Activated naive CD4-positive, alpha-beta T cell treated with anti-CD3 and anti-CD28 coated beads, Interleukin-2, amount 10 ng/mL, durations not matched to agents 7 days and 5 days (primary cell): Measurements from ENCODE around the gene C1R.
"Not testable (repeated sequence)": the region's sequence is repeated elsewhere in the genome, so short reads cannot be mapped to it uniquely, and the experiment has no call there.

ENCODE experiments used
- CTCF ChIA-PET: fragments of 350-600 bp; sonication (Branson Sonifier 250); formaldehyde crosslinking; loops from one replicate; lab custom pipeline; 2021; ENCODE audit warnings: antibody characterized with exemption; lab: Charles Lee
- DNase-seq: peaks from one replicate; pipeline ENCODE4 v3.0.0-alpha.2; 2020
- H3K27ac Mint-ChIP-seq: one replicate; pipeline ENCODE4 v1.8.0; 2021; ENCODE audit warnings: mild to moderate bottlenecking, moderate library complexity, mixed read lengths
- H3K27me3 Mint-ChIP-seq: one replicate; pipeline ENCODE4 v1.8.0; 2021; ENCODE audit warnings: mild to moderate bottlenecking, mixed read lengths
- H3K36me3 Mint-ChIP-seq: one replicate; pipeline ENCODE4 v1.8.0; 2021; ENCODE audit warnings: mixed read lengths
- H3K4me1 Mint-ChIP-seq: one replicate; pipeline ENCODE4 v1.8.0; 2021; ENCODE audit warnings: mixed read lengths
- H3K4me3 Mint-ChIP-seq: one replicate; pipeline ENCODE4 v1.8.0; 2021; ENCODE audit warnings: mild to moderate bottlenecking, moderate library complexity, mixed read lengths
- H3K9me3 Mint-ChIP-seq: one replicate; pipeline ENCODE4 v1.8.0; 2021; ENCODE audit warnings: mixed read lengths

The C1R gene

DNA sequence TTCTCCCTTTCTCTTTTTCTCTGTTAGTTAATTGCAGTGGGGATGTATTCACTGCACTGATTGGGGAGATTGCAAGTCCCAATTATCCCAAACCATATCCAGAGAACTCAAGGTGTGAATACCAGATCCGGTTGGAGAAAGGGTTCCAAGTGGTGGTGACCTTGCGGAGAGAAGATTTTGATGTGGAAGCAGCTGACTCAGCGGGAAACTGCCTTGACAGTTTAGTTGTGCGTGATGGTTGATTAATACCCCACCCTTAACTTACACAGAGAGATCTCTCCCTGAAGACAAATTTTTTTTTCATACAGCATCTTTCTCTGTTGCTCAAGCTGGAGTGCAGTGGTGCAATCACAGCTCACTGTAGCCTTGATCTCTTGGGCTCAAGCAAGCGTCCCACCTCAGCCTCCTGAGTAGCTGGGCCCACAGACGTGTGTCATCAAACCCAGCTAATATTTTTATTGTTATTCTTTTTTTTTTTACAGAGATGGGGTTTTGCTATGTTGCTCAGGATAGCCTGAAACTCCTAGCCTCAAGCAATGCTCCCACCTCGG lies 27.1 kb downstream of the C1R start:
- Mint-ChIP-seq H3K36me3 (no peaks in the 10 kb centered on the region), H3K9me3 (no peaks in the 10 kb centered on the region), H3K4me1 (no peaks in the 10 kb centered on the region), H3K4me3 (no peak overlapping the region), H3K27me3 (peaks cover 46% of the 10 kb centered on the region), H3K27ac (no peak overlapping the region)
- no peak for DNase-seq
- CTCF ChIA-PET = interaction anchor here (1.5 kb wide), 1 partner anchor 18 kb away, joined by 3 read pairs; no protein-coding TSS in a partner anchor

- DNase-seq = no peak
- H3K4me3 Mint-ChIP-seq = no peak overlapping the region
- no peak overlapping the region for H3K27ac Mint-ChIP-seq
- no peaks in the 10 kb centered on the region for H3K4me1 Mint-ChIP-seq
- no peaks in the 10 kb centered on the region for H3K36me3 Mint-ChIP-seq
- CTCF ChIA-PET = no interaction called here
- peaks cover 43% of the 10 kb centered on the region for H3K27me3 Mint-ChIP-seq
- no peaks in the 10 kb centered on the region for H3K9me3 Mint-ChIP-seq
Observed at GRCh38 chr12:7064516-7064915, 27.7 kb downstream of the C1R start.

- Mint-ChIP-seq H3K4me3 (no peak overlapping the region), H3K4me1 (no peaks in the 10 kb centered on the region), H3K27me3 (peaks cover 40% of the 10 kb centered on the region), H3K36me3 (no peaks in the 10 kb centered on the region), H3K27ac (no peak overlapping the region), H3K9me3 (no peaks in the 10 kb centered on the region)
- CTCF ChIA-PET = no interaction called here
- no peak for DNase-seq
Observed at GRCh38 chr12:7061596-7061995, 30.6 kb downstream of the C1R start.

DNA sequence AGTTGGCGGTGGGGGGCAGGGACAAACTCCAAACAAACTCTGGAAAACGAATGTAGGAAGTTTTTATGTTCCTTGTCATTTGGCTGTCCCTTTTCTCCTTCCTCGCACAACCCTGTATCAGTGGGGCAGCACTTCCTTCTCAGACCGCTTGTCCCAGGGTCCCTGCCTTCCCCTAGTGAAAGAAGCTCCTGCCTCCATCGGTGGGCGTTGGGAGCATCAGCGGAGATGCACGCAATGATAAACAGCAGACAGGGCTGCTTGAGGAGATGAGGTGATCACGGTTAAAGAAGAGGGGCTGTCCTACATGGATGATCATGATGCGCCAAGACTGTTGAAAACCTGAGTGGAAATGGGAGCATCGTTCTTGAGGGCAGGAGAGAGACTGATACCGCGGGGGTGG lies 31.1 kb downstream of the C1R start:
- Mint-ChIP-seq H3K9me3 (no peaks in the 10 kb centered on the region), H3K36me3 (no peaks in the 10 kb centered on the region), H3K27me3 (peaks cover 36% of the 10 kb centered on the region), H3K4me1 (no peaks in the 10 kb centered on the region), H3K27ac (no peak overlapping the region), H3K4me3 (no peak overlapping the region)
- CTCF ChIA-PET = no interaction called here
- DNase-seq = no peak

DNA sequence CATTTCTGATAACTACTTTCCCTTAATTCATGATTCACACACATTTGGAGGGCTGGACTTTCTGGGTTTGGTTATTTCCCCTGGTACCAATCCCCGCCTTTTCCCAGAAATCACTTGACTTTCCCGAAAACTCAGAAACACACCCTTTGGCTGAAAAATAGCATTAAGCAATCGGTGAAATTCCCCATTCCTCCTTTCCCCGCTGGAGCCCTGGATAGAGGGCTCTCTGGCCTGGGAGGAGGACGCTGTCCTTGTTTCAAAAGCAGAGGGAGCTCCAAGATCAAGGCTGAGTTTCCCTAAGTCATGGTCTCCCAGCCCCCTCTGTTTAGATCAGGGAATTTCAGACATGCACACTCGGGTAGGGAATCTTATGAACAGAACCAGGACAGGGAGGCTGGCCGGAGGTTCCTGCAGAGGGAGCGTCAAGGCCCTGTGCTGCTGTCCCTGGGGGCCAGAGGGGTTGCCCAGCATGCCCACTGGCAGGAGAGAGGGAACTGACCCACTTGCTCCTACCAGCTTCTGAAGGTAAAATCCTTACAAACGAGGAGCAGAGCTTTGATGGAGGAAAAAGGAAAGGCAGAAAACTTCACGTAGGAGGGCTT lies 31.8 kb downstream of the C1R start, which contains the start of gene C1S:
TSS of gene C1S (plus strand) at position 366 of the 602 bp plus-strand sequence. CDS start 1,195 bp downstream, outside the sequence.
- no peaks in the 10 kb centered on the region for H3K36me3 Mint-ChIP-seq
- H3K9me3 Mint-ChIP-seq = no peaks in the 10 kb centered on the region
- H3K4me3 Mint-ChIP-seq = no peak within 1 kb of the TSS
- CTCF ChIA-PET = interaction anchor here (1.2 kb wide), 1 partner anchor 28 kb away, joined by 4 read pairs; no protein-coding TSS in a partner anchor
- H3K4me1 Mint-ChIP-seq = no peaks in the 10 kb centered on the region
- H3K27ac Mint-ChIP-seq = no peak within 1 kb of the TSS
- DNase-seq = no peak
- peaks cover 41% of the 10 kb centered on the region for H3K27me3 Mint-ChIP-seq

- no peak overlapping the region for H3K27ac Mint-ChIP-seq
- DNase-seq = no peak
- H3K27me3 Mint-ChIP-seq = peaks cover 48% of the 10 kb centered on the region
- no peaks in the 10 kb centered on the region for H3K9me3 Mint-ChIP-seq
- no peak overlapping the region for H3K4me3 Mint-ChIP-seq
- H3K4me1 Mint-ChIP-seq = no peaks in the 10 kb centered on the region
- CTCF ChIA-PET = interaction anchor here (0.7 to 1.2 kb wide), 3 partner anchors 27 to 136 kb away, joined by 3 to 4 read pairs (median 3); no protein-coding TSS in a partner anchor
- no peaks in the 10 kb centered on the region for H3K36me3 Mint-ChIP-seq
Observed at GRCh38 chr12:7059780-7060179, 32.5 kb downstream of the C1R start.

DNA sequence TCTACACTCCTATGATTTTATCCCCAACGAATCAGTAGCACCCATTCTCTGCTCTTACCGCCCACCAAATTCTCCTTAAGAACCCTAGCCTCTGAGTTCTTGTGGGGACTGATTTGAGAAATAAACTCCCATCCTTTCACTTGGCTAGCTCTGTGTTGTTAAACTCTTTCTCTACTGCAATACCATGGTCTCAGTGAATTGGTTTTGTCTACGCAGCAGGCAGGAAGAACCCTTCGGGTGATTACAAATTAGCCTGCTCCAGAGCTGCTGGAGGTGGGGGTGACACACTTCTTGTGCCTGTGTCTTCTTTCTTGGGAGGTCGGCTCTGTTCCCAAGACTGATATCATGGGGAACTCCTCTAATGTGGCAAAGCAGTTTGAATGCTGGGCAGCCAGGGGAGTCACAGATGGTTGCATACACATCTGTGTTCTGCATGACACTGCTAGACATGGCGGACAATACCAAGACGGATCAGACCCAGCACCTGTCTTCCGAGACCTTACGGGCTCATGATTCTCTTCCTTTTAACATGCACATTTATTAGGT lies 33.3 kb downstream of the C1R start:
- DNase-seq = no peak
- Mint-ChIP-seq H3K36me3 (no peaks in the 10 kb centered on the region), H3K4me1 (no peaks in the 10 kb centered on the region), H3K4me3 (no peak overlapping the region), H3K27ac (no peak overlapping the region), H3K9me3 (no peaks in the 10 kb centered on the region), H3K27me3 (peaks cover 55% of the 10 kb centered on the region)
- CTCF ChIA-PET = interaction anchor here (0.8 to 1.2 kb wide), 3 partner anchors 26 to 134 kb away, joined by 3 to 4 read pairs (median 3); no protein-coding TSS in a partner anchor

DNA sequence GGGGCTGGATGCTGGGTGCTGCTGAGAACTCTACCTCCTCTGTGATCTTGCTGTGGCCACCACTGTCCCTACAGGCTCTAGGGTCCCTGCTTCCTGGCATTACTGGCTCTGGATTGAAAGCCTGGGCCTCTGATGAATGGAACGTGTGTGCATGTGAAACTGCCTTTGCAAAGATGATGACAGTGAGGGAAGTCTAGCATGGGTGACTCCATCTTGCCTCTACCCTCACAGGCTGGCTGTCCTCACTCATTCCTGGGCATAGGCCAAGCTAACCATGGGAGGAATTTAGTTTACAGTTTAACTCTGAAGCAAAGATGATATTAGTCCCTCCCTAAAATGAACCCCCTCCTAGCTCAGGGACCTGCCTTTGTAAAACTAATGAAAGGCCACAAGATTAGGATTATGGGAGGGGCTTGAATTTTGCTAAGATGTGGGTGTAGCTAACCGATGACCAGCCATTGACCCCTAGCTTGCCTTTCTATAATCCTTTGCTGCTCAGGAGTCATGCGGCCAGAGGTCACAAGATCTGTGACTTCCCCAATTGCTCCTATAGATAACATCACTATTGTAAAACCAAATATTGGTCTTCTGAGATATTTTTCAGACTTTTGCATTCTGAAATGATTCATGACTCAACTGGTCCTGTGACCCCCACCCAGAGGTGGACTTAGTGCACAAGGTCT lies 33.9 kb downstream of the C1R start:
- peaks cover 55% of the 10 kb centered on the region for H3K27me3 Mint-ChIP-seq
- no peak overlapping the region for H3K27ac Mint-ChIP-seq
- no peak for DNase-seq
- CTCF ChIA-PET = interaction anchor here (0.8 kb wide), 1 partner anchor 41 kb away, joined by 3 read pairs; no protein-coding TSS in a partner anchor
- no peak overlapping the region for H3K4me3 Mint-ChIP-seq
- no peaks in the 10 kb centered on the region for H3K36me3 Mint-ChIP-seq
- no peaks in the 10 kb centered on the region for H3K4me1 Mint-ChIP-seq
- H3K9me3 Mint-ChIP-seq = no peaks in the 10 kb centered on the region

- CTCF ChIA-PET = interaction anchor here (1.0 to 1.2 kb wide), 3 partner anchors 23 to 111 kb away, joined by 3 to 4 read pairs (median 3); no protein-coding TSS in a partner anchor
- not testable (repeated sequence) for H3K36me3 Mint-ChIP-seq, H3K4me3 Mint-ChIP-seq, DNase-seq, H3K27ac Mint-ChIP-seq, H3K4me1 Mint-ChIP-seq, H3K9me3 Mint-ChIP-seq
- peaks cover 55% of the 10 kb centered on the region for H3K27me3 Mint-ChIP-seq
Observed at GRCh38 chr12:7055736-7056135, 36.5 kb downstream of the C1R start.

DNA sequence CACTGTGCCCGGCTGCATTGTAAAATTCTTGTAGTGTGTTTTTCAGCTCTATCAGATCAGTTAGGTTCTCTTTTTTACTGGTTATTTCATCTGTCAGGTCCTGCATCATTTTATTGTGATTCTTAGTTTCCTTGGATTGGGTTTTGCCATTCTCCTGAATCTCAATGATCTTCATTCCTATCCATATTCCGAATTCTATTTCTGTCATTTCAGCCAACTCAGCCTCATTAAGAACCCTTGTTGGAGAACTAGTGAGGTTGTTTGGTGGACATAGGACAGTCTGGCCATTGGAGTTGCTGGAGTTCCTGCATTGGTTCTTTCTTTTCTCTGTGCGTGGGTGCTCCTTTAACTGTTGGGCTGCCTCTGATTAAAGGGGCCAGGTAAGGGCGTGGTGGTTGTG lies 37.3 kb downstream of the C1R start:
- Mint-ChIP-seq H3K27ac (no peak overlapping the region), H3K36me3 (peaks cover 2% of the 10 kb centered on the region), H3K9me3 (peaks cover 2% of the 10 kb centered on the region), H3K27me3 (peaks cover 52% of the 10 kb centered on the region), H3K4me3 (no peak overlapping the region), H3K4me1 (no peaks in the 10 kb centered on the region)
- CTCF ChIA-PET = interaction anchor here (0.6 to 1.2 kb wide), 2 partner anchors 110 to 165 kb away, joined by 3 read pairs; no protein-coding TSS in a partner anchor
- no peak for DNase-seq

DNA sequence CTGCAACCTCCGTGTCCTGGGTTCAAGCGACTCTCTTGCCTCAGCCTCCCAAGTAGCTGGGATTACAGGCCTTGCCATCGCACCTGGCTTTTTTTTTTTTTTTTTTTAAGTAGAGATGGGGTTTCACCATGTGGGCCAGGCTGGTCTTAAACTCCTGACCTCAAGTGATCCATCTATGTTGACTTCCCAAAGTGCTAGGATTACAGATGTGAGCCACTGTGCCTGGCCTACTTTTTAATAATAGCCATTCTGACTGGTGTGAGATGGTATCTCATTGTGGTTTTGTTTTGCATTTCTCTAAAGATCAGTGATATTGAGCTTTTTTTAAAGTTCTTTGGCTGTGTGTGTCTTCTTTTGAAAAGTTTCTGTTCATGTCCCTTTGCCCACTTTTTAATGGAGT lies 42.3 kb downstream of the C1R start:
- H3K36me3 Mint-ChIP-seq, H3K4me3 Mint-ChIP-seq, DNase-seq, H3K9me3 Mint-ChIP-seq, CTCF ChIA-PET, H3K27ac Mint-ChIP-seq: not testable (repeated sequence)
- Mint-ChIP-seq H3K4me1 (peaks cover 31% of the 10 kb centered on the region), H3K27me3 (peaks cover 31% of the 10 kb centered on the region)

DNA sequence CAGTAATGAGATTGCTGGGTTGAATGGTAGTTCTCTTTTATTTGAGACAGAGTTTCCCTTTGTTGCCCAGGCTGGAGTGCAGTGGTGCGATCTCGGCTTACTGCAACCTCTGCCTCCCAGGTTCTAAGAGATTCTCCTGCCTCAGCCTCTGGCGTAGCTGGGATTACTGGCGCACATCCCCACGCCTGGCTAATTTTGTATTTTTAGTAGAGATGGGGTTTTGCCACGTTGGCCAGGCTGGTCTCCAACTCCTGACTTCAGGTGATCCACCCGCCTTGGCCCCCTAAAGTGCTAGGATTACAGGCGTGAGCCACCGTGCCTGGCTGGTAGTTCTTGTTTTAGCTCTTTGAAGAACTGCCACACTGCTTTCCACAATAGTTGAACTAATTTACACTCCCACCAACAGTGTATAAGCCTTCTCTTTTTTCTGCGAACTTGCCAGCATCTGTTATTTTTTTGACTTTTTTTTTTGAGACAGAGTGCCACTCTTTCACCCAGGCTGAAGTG lies 42.7 kb downstream of the C1R start:
- H3K4me3 Mint-ChIP-seq, H3K9me3 Mint-ChIP-seq, H3K27ac Mint-ChIP-seq, CTCF ChIA-PET, H3K36me3 Mint-ChIP-seq, DNase-seq: not testable (repeated sequence)
- Mint-ChIP-seq H3K4me1 (peaks cover 31% of the 10 kb centered on the region), H3K27me3 (peaks cover 28% of the 10 kb centered on the region)

DNA sequence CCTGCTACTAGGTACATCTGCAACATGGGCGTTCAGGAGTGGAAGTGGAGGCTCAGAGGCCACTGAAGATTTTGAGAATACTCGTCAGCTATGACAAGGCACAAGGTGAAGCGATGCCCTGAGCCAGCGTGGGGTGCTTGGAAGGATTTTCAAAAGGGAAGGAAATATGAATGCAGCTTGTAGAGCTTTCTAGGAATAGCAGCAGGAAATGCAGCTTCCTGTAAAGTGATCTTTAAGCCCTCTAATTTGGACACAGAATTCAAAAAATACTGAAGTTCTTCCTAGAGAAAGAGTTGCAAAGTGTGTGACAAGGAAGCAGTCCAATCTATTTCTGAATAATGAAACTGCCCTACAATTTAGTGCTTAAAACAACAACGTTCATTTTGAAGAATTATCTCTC lies 44.9 kb downstream of the C1R start:
- CTCF ChIA-PET = interaction anchor here (0.9 to 1.0 kb wide), 2 partner anchors 19 to 44 kb away, joined by 3 read pairs; no protein-coding TSS in a partner anchor

More for the DNA sequence above, 44.9 kb downstream of the C1R start:
- H3K27me3 Mint-ChIP-seq = peaks cover 17% of the 10 kb centered on the region
- H3K4me1 Mint-ChIP-seq = peaks cover 31% of the 10 kb centered on the region
- DNase-seq = no peak
- H3K4me3 Mint-ChIP-seq = peak overlapping the region; percentile 20
- H3K9me3 Mint-ChIP-seq = peaks cover 2% of the 10 kb centered on the region
- peaks cover 2% of the 10 kb centered on the region for H3K36me3 Mint-ChIP-seq
- H3K27ac Mint-ChIP-seq = peak overlapping the region; percentile 57
